SU-DHL-6 (cell line): ENCODE data around the gene LGSN.
"Not testable (repeated sequence)": the region's sequence is repeated elsewhere in the genome, so short reads cannot be mapped to it uniquely, and the experiment has no call there.

Experiments
- CTCF ChIP-seq: fragments of 200-600 bp; sonication (generic); IDR thresholded peaks from one replicate; pipeline ENCODE4 v1.5.1; 2017; ENCODE audit warnings: antibody characterized with exemption, mild to moderate bottlenecking, low read length, moderate library complexity; ENCODE audit not compliant: insufficient read depth, poor library complexity, severe bottlenecking
- EZH2phosphoT487 ChIP-seq: fragments of 200-600 bp; sonication (generic), shearing (Covaris generic); conservative IDR thresholded peaks from 2 replicates; pipeline ENCODE4 v1.6.1; 2018; ENCODE audit warnings: mild to moderate bottlenecking, antibody characterized with exemption, low read length, moderate library complexity, mixed read lengths

DNA sequence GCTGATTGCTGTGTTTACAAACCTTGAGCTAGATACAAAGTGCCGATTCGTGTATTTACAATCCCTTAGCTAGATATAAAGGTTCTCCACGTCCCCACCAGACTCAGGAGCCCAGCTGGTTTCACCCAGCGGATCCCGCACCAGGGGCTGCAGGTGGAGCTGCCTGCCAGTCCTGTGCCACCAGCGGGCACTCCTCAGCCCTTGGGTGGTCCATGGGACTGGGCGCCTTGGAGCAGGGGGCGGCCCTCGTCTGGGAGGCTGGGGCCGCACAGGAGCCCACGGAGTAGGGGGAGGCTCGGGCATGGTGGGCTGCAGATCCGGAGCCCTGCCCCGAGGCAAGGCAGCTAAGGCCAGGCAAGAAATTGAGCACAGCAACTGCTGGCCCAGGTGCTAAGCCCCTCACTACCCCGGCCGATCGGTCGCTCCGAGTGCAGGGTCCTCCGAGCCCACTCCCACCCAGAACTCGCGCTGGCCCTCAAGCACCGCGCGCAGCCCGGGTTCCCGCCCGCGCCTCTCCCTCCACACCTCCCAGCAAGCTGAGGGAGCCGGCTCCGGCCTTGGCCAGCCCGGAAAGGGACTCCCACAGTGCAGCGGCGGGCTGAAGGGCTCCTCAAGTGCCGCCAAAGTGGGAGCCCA is 44.9 kb downstream of the LGSN start:
- TF ChIP-seq CTCF, EZH2phosphoT487: not testable (repeated sequence)
